DMS79 (cell line): ENCODE data around the gene PDS5B.
"Not testable (repeated sequence)": the region's sequence is repeated elsewhere in the genome, so short reads cannot be mapped to it uniquely, and the experiment has no call there.

ENCODE experiments used
- DNase-seq: peaks from one replicate; lab custom pipeline; 2025; lab: John Stamatoyannopoulos, UW

PDS5B gene

GRCh38 chr13:32657309-32657708, 71.1 kb downstream of the PDS5B start:
- no peak for DNase-seq

- DNase-seq: no peak
Measured at GRCh38 chr13:32659736-32660135, 73.5 kb downstream of the PDS5B start.

GRCh38 chr13:32660227-32660626, 74.0 kb downstream of the PDS5B start:
- DNase-seq: peak; percentile 92

- no peak for DNase-seq
Measured at GRCh38 chr13:32661685-32662084, 75.4 kb downstream of the PDS5B start.

GRCh38 chr13:32663660-32664059, 77.4 kb downstream of the PDS5B start:
- DNase-seq: no peak

GRCh38 chr13:32666990-32667571, 80.8 kb downstream of the PDS5B start:
- DNase-seq: no peak

- peak; percentile 13 for DNase-seq
Measured at GRCh38 chr13:32669030-32669646, 82.9 kb downstream of the PDS5B start.

- no peak for DNase-seq
Measured at GRCh38 chr13:32674503-32674902, 88.3 kb downstream of the PDS5B start.

- DNase-seq: no peak
Measured at GRCh38 chr13:32676242-32676641, 90.0 kb downstream of the PDS5B start.

GRCh38 chr13:32682130-32682529, 95.9 kb downstream of the PDS5B start:
- DNase-seq: no peak

- DNase-seq: no peak
Measured at GRCh38 chr13:32682740-32683139, 96.5 kb downstream of the PDS5B start.

- no peak for DNase-seq
Measured at GRCh38 chr13:32687275-32687674, 101.0 kb downstream of the PDS5B start.

- DNase-seq: no peak
Measured at GRCh38 chr13:32695602-32696250, 109.5 kb downstream of the PDS5B start.

- no peak for DNase-seq
Measured at GRCh38 chr13:32707471-32707870, 121.2 kb downstream of the PDS5B start.

- no peak for DNase-seq
Measured at GRCh38 chr13:32713397-32713796, 127.1 kb downstream of the PDS5B start.

GRCh38 chr13:32716201-32716600, 129.9 kb downstream of the PDS5B start:
- not testable (repeated sequence) for DNase-seq

GRCh38 chr13:32720026-32720425, 133.8 kb downstream of the PDS5B start:
- DNase-seq: no peak

GRCh38 chr13:32721131-32722034, 135.1 kb downstream of the PDS5B start:
- DNase-seq: not testable (repeated sequence)

GRCh38 chr13:32722340-32722739, 136.1 kb downstream of the PDS5B start:
- no peak for DNase-seq

GRCh38 chr13:32723987-32724386, 137.7 kb downstream of the PDS5B start:
- no peak for DNase-seq

GRCh38 chr13:32726374-32727037, 140.3 kb downstream of the PDS5B start:
- no peak for DNase-seq

- DNase-seq: no peak
Measured at GRCh38 chr13:32728327-32728726, 142.1 kb downstream of the PDS5B start.
